Measurements from ENCODE around the gene ARL6IP4.

GRCh38 chr12:122989874-122990419 is 9.5 kb downstream of the ARL6IP4 start:
- TF ChIP-seq POLR2AphosphoS5 (IDR thresholded peaks at IDR 0.05; ENCODE audit: low read depth), result no peak
- no peak for TF ChIP-seq SPI1 (IDR thresholded peaks at IDR 0.05; ENCODE audit: borderline replicate concordance, low read depth)
